ENCODE results near the gene CILP2.

The CILP2 gene, protein sequence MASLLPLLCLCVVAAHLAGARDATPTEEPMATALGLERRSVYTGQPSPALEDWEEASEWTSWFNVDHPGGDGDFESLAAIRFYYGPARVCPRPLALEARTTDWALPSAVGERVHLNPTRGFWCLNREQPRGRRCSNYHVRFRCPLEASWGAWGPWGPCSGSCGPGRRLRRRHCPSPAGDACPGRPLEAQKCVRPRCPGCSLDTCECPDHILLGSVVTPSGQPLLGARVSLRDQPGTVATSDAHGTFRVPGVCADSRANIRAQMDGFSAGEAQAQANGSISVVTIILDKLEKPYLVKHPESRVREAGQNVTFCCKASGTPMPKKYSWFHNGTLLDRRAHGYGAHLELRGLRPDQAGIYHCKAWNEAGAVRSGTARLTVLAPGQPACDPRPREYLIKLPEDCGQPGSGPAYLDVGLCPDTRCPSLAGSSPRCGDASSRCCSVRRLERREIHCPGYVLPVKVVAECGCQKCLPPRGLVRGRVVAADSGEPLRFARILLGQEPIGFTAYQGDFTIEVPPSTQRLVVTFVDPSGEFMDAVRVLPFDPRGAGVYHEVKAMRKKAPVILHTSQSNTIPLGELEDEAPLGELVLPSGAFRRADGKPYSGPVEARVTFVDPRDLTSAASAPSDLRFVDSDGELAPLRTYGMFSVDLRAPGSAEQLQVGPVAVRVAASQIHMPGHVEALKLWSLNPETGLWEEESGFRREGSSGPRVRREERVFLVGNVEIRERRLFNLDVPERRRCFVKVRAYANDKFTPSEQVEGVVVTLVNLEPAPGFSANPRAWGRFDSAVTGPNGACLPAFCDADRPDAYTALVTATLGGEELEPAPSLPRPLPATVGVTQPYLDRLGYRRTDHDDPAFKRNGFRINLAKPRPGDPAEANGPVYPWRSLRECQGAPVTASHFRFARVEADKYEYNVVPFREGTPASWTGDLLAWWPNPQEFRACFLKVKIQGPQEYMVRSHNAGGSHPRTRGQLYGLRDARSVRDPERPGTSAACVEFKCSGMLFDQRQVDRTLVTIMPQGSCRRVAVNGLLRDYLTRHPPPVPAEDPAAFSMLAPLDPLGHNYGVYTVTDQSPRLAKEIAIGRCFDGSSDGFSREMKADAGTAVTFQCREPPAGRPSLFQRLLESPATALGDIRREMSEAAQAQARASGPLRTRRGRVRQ

GRCh38 chr19:19538061-19538784 lies at the start of gene CILP2:
Gene CILP2 (plus strand): TSS chr19:19538265. CDS start chr19:19538350, 85 bp downstream.
- Mint-ChIP-seq H3K27ac (no peak within 1 kb of the TSS), H3K36me3 (ENCODE audit: low read depth) (no peaks in the 10 kb centered on the region), H3K9me3 (no peaks in the 10 kb centered on the region), H3K4me1 (peaks cover 16% of the 10 kb centered on the region), H3K4me3 (peak within 1 kb of the TSS; percentile 74 to 82 (median 75)), H3K27me3 (ENCODE audit: low read depth) (peaks cover 9% of the 10 kb centered on the region)
- no peak for TF ChIP-seq CTCF (IDR thresholded peaks at IDR 0.05; ENCODE audit: unreplicated experiment in 3 of 3)

DNA sequence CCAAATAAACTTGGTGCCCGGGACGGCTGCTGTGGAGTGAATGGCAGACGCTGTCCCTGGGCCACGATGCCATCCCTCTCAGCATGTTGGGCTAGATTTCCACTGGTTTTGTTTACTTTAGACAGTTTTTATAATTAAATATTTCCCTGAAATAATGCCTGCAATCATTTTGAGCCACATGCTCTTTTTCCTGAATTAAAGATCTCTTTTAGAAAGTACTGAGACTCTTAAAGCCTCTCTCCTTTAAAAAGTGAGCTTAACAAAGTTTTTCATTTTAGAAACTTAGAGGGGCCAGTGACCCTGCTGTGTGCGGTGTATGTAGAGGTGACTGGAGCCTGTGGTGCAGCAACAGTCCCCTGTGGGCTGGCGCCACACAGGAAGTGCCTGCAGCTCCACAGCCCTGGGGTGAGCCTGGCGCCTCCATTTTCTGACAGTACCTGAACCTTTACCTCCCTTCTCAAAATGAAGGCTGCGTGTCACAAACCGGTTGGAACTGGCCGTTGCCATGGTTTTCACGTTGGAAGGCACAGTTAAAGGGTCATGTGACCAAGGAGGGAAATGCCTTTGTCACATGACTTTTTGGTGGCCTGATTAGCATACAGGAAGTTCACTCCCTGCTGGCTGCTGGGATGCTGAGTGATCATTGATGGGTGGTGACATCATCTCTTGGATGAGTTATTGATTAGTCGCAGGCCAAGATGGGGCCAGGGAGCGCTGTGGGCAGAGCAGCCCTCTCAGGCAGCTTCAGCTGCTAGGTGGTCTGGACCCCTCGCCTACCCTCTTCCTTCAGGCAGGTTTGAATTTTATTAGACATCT lies 49.0 kb upstream of the CILP2 start:
- Mint-ChIP-seq H3K4me3 (peak overlapping the region; percentile 40 to 60 (median 54)), H3K36me3 (ENCODE audit: low read depth) (peaks cover 5% of the 10 kb centered on the region), H3K4me1 (peaks cover 60% of the 10 kb centered on the region), H3K27ac (peak overlapping the region; percentile 98 to 99 (median 99)), H3K9me3 (no peaks in the 10 kb centered on the region), H3K27me3 (ENCODE audit: low read depth) (no peaks in the 10 kb centered on the region)
- TF ChIP-seq CTCF (IDR thresholded peaks at IDR 0.05; ENCODE audit: unreplicated experiment in 3 of 3), result no peak

DNA sequence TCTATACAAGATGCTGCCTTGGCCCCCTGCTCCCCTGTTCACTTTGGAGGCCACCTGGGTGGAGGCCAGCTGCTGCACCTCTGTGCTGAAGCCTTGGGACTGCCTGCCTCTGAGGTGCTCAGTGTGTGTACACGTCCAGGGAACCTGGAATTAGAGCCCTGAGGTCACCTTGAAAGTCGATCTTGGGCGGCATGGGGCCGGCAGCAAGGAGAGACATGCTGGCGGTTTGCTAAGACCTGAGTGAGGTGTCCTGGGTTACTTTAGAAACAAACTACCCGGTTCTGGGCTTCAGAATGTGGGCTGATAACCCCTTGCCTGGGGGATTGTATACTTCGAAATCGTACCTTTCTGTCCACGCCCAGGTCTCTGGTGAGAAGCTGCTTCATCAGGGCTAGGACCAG lies 48.3 kb upstream of the CILP2 start:
- Mint-ChIP-seq H3K9me3 (no peaks in the 10 kb centered on the region), H3K4me1 (peaks cover 57% of the 10 kb centered on the region), H3K36me3 (ENCODE audit: low read depth) (peaks cover 8% of the 10 kb centered on the region), H3K4me3 (peak overlapping the region in 2 of 3 experiments; percentile 54 to 60), H3K27ac (peak overlapping the region; percentile 98 to 99 (median 99)), H3K27me3 (ENCODE audit: low read depth) (no peaks in the 10 kb centered on the region)
- TF ChIP-seq CTCF (IDR thresholded peaks at IDR 0.05; ENCODE audit: unreplicated experiment in 3 of 3), result no peak

DNA sequence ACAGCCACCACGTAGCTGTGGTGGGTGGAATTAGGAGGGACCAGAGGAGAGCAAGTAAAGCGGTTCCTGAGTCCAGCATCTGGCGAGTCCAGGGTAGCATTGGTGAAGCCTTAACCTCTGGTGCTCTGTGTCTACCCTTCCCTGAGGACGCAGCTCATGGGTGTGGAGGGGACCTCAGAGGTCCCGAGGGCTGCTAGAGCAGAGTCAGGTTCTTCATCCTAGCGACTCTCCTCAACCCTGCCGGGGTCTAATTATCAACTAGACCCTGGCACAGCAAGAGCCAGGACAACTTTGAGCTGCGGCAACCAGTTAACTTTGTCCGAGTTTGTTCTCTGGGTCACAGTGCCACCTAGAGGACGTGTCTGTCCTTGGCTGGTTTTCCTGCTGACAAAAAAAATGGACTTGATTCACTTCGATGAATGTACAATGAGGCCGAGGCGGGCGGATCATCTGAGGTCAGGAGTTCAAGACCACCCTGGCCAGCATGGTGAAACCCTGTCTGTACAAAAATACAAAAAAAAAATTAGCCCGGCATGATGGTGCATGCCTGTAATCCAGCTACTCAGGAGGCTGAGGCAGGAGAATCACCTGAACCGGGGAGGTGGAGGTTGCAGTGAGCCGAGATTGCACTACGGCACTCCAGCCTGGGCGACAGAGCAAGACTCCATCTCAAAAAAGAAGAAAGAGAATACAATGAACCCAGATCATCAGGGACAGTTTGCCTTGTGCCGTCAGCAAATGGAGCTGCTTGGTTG lies 47.7 kb upstream of the CILP2 start:
- peaks cover 51% of the 10 kb centered on the region for H3K4me1 Mint-ChIP-seq
- peak overlapping the region; percentile 98 to 99 (median 99) for H3K27ac Mint-ChIP-seq
- no peaks in the 10 kb centered on the region for H3K9me3 Mint-ChIP-seq
- H3K27me3 Mint-ChIP-seq (ENCODE audit: low read depth), result no peaks in the 10 kb centered on the region
- H3K36me3 Mint-ChIP-seq (ENCODE audit: low read depth), result peaks cover 9% of the 10 kb centered on the region
- peak overlapping the region in 2 of 3 experiments; percentile 54 to 60 for H3K4me3 Mint-ChIP-seq
- TF ChIP-seq CTCF (IDR thresholded peaks at IDR 0.05; ENCODE audit: unreplicated experiment in 3 of 3), result peak; percentile 72 to 84 (median 83)
